ENCODE measurements around the gene KRTAP12-2.
"Not testable (repeated sequence)": the region's sequence is repeated elsewhere in the genome, so short reads cannot be mapped to it uniquely, and the experiment has no call there.

- not testable (repeated sequence) for TF ChIP-seq CTCF, POLR2A (IDR thresholded peaks at IDR 0.05)
Measured at GRCh38 chr21:44627181-44627822, 39.4 kb downstream of the KRTAP12-2 start.
